Uterus (tissue), 2 donors: ENCODE measurements around the gene ACBD6.

ENCODE experiments used
- CTCF ChIP-seq, 4 experiments: fragments of 200-600 bp in 2 of 4; fragments of 450-650 bp in 2 of 4; sonication (generic) in 2 of 4; IDR thresholded peaks; one replicate each; pipeline ENCODE4 v1.5.1; 2016 to 2019; ENCODE audit warnings: antibody characterized with exemption in 4 of 4, mild to moderate bottlenecking in 2 of 4, moderate library complexity in 1 of 4
- POLR2A ChIP-seq, 2 donors: fragments of 450-650 bp; IDR thresholded peaks; one replicate each; pipeline ENCODE4 v1.6.1; 2016; ENCODE audit warnings: antibody characterized with exemption in 2 of 2, mild to moderate bottlenecking in 1 of 2, moderate library complexity in 1 of 2

GRCh38 chr1:180542113-180542837 lies 39.9 kb upstream of the ACBD6 start:
- TF ChIP-seq CTCF (IDR thresholded peaks at IDR 0.05) (no peak), POLR2A (IDR thresholded peaks at IDR 0.05) (no peak)
